Vagina (tissue), 2 donors: Measurements from ENCODE around the gene TEX2.

Source experiments
- POLR2A ChIP-seq, 2 donors: fragments of 450-650 bp; IDR thresholded peaks; one replicate each; pipeline ENCODE4 v1.6.1; 2017; ENCODE audit warnings: antibody characterized with exemption in 2 of 2, mild to moderate bottlenecking in 2 of 2, moderate library complexity in 2 of 2
- POLR2AphosphoS5 ChIP-seq, 2 donors: sonication (generic); formaldehyde crosslinking; IDR thresholded peaks; one replicate each; pipeline ENCODE4 v1.9.0; 2017; ENCODE audit warnings: antibody characterized with exemption in 2 of 2, mild to moderate bottlenecking in 2 of 2, low read depth in 1 of 2; ENCODE audit not compliant: insufficient read depth in 1 of 2
- TF ChIP-seq, protein P1 (sequence below), 3 experiments: fragments of 450-650 bp in 2 of 3; fragments of 200-600 bp in 1 of 3; sonication (generic) in 1 of 3; IDR thresholded peaks; one replicate each; pipeline ENCODE4 v1.5.1; 2017 to 2019; ENCODE audit warnings: antibody characterized with exemption in 3 of 3, mild to moderate bottlenecking in 2 of 3, moderate library complexity in 2 of 3

DNA sequence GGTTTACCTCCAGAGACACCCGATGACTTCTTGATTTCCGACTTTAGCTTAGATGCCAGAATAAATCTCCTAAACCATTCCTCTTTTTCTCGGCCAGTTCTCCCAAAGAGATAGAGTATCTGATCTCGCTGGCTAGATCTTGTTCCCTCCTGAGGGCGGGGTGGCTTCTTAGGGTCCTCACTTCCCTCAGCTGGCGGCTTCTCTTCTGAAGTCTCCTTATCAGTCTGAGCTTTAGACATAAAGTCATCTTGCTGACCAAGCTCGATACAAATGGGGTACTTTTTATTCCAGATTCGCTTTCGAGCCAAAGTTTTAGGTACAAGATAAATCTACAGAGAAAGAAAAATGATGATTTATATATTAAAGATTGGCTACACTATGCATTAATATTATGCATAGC is 69.5 kb downstream of the TEX2 start:
- TF ChIP-seq, protein P1, sequence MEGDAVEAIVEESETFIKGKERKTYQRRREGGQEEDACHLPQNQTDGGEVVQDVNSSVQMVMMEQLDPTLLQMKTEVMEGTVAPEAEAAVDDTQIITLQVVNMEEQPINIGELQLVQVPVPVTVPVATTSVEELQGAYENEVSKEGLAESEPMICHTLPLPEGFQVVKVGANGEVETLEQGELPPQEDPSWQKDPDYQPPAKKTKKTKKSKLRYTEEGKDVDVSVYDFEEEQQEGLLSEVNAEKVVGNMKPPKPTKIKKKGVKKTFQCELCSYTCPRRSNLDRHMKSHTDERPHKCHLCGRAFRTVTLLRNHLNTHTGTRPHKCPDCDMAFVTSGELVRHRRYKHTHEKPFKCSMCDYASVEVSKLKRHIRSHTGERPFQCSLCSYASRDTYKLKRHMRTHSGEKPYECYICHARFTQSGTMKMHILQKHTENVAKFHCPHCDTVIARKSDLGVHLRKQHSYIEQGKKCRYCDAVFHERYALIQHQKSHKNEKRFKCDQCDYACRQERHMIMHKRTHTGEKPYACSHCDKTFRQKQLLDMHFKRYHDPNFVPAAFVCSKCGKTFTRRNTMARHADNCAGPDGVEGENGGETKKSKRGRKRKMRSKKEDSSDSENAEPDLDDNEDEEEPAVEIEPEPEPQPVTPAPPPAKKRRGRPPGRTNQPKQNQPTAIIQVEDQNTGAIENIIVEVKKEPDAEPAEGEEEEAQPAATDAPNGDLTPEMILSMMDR (IDR thresholded peaks at IDR 0.05) = no peak
- TF ChIP-seq POLR2AphosphoS5 (IDR thresholded peaks at IDR 0.05; ENCODE audit: insufficient read depth in 1 of 2, low read depth in 1 of 2) (no peak), POLR2A (IDR thresholded peaks at IDR 0.05) (no peak)
